Endothelial cell of umbilical vein (primary cell): Measurements from ENCODE around the gene POLG. TPM values are rescaled to one million over a fixed set of nuclear protein-coding genes. Genes with fewer than 3 reads are reported as not detected.

Experiments
- BruUV-seq: library from RNA; stranded (reverse); fragments of 400-500 nt; replicated peaks from 2 replicates; lab custom pipeline; 2021; lab: Mats Ljungman, UMichigan
- CTCF ChIA-PET: fragments of 300-600, 350-600 bp; sonication (Branson Sonifier 250); formaldehyde crosslinking; loops from one replicate; lab custom pipeline; 2021; ENCODE audit warnings: antibody characterized with exemption, inconsistent platforms; lab: Charles Lee
- POLR2A ChIA-PET: fragments of 300-600, 350-600 bp; sonication (Branson Sonifier 250); formaldehyde crosslinking; loops from one replicate; lab custom pipeline; 2021; ENCODE audit warnings: antibody characterized with exemption, inconsistent platforms; lab: Charles Lee
- DNase-seq: peaks from one replicate; pipeline ENCODE4 v3.0.0-alpha.2; 2011; ENCODE audit warnings: low read depth, low spot score
- FAIRE-seq: peaks from 2 replicates; lab custom pipeline; 2011; peaks lifted over from hg19 to GRCh38; lab: Jason Lieb, UNC
- H2AFZ ChIP-seq: 2 replicates; pipeline ENCODE4 v1.6.0; 2012; ENCODE audit warnings: low read depth, low read length, control low read depth, inconsistent platforms
- H3K27ac ChIP-seq: 2 replicates; pipeline ENCODE4 v1.5.1; 2011; ENCODE audit warnings: low read depth, mild to moderate bottlenecking, control low read depth, low read length, moderate library complexity; ENCODE audit not compliant: insufficient read depth
- H3K27me3 ChIP-seq, 2 experiments: 2 replicates each; pipeline versions ENCODE4 v1.6.0 to v1.6.1; 2011; ENCODE audit warnings: low read length in 2 of 2, mixed read lengths in 1 of 2; ENCODE audit not compliant: control insufficient read depth in 2 of 2, insufficient read depth in 2 of 2
- H3K36me3 ChIP-seq, 2 experiments: 2 replicates in 1 of 2; 3 replicates in 1 of 2; pipeline ENCODE4 v1.5.1; 2011; ENCODE audit warnings: low read length in 2 of 2, mild to moderate bottlenecking in 1 of 2, moderate library complexity in 1 of 2; ENCODE audit not compliant: control insufficient read depth in 2 of 2, insufficient read depth in 2 of 2; ENCODE audit errors: extremely low read depth in 1 of 2
- H3K4me1 ChIP-seq: 3 replicates; pipeline ENCODE4 v1.5.1; 2011; ENCODE audit warnings: mild to moderate bottlenecking, low read length; ENCODE audit not compliant: control insufficient read depth, insufficient read depth; ENCODE audit errors: extremely low read depth
- H3K4me2 ChIP-seq: 2 replicates; pipeline ENCODE4 v1.6.1; 2011; ENCODE audit warnings: low read length, control low read depth, mixed read lengths; ENCODE audit not compliant: insufficient read depth
- H3K4me3 ChIP-seq, 3 experiments: fragments of 200-600 bp in 1 of 3; sonication (generic), shearing (Covaris generic) in 1 of 3; replicated peaks in 1 of 3; 2 replicates each; pipeline ENCODE4 v1.5.1; 2011 to 2016; ENCODE audit warnings: control low read depth in 3 of 3, low read length in 3 of 3, mild to moderate bottlenecking in 2 of 3, inconsistent platforms in 1 of 3, low read depth in 1 of 3, moderate library complexity in 1 of 3; ENCODE audit not compliant: insufficient read depth in 1 of 3
- H3K79me2 ChIP-seq: 2 replicates; pipeline ENCODE4 v1.6.0; 2012; ENCODE audit warnings: low read length, inconsistent platforms; ENCODE audit not compliant: control insufficient read depth, insufficient read depth
- H3K9ac ChIP-seq: replicated peaks from 2 replicates; pipeline ENCODE3; 2011; ENCODE audit warnings: low read length, control low read depth; ENCODE audit not compliant: insufficient read depth; ENCODE audit errors: extremely low read depth
- H3K9me1 ChIP-seq: replicated peaks from 3 replicates; pipeline ENCODE4 v1.6.0; 2011; ENCODE audit warnings: mild to moderate bottlenecking, low read length; ENCODE audit not compliant: control insufficient read depth, insufficient read depth; ENCODE audit errors: extremely low read depth
- H3K9me3 ChIP-seq: replicated peaks from 2 replicates; pipeline ENCODE4 v1.5.1; 2012; ENCODE audit warnings: low read length, inconsistent platforms; ENCODE audit not compliant: control insufficient read depth, insufficient read depth
- H4K20me1 ChIP-seq: replicated peaks from 2 replicates; pipeline ENCODE3; 2011; ENCODE audit warnings: mild to moderate bottlenecking, low read length; ENCODE audit not compliant: control insufficient read depth, insufficient read depth; ENCODE audit errors: extremely low read depth
- CTCF ChIP-seq, 2 donors: IDR thresholded peaks; 1 replicate in 1 of 2; 2 replicates in 1 of 2; pipeline ENCODE4 v1.5.1; 2011; ENCODE audit warnings: low read length in 2 of 2, mild to moderate bottlenecking in 2 of 2, moderate library complexity in 2 of 2, control low read depth in 1 of 2, inconsistent platforms in 1 of 2, low read depth in 1 of 2; ENCODE audit not compliant: insufficient read depth in 1 of 2; ENCODE audit errors: extremely low read depth in 1 of 2
- EZH2 ChIP-seq: IDR thresholded peaks from 2 replicates; pipeline ENCODE4 v1.6.1; 2012; ENCODE audit warnings: borderline replicate concordance, low read depth, mild to moderate bottlenecking, moderate library complexity, low read length, inconsistent platforms; ENCODE audit not compliant: severe bottlenecking
- FOS ChIP-seq: IDR thresholded peaks from 2 replicates; pipeline ENCODE4 v1.6.1; 2011; ENCODE audit warnings: mild to moderate bottlenecking, low read length, moderate library complexity, borderline replicate concordance; ENCODE audit not compliant: insufficient read depth
- GATA2 ChIP-seq: IDR thresholded peaks from 2 replicates; pipeline ENCODE4 v1.7.0; 2011; ENCODE audit warnings: low read depth, mild to moderate bottlenecking, moderate library complexity, mixed read lengths, low read length; ENCODE audit not compliant: insufficient read length, insufficient read depth
- JUN ChIP-seq: IDR thresholded peaks from 2 replicates; pipeline ENCODE4 v1.6.1; 2011; ENCODE audit warnings: borderline replicate concordance, low read depth; ENCODE audit not compliant: insufficient read length, insufficient read depth
- MAX ChIP-seq: IDR thresholded peaks from 2 replicates; pipeline ENCODE4 v1.6.1; 2011; ENCODE audit not compliant: insufficient read depth, insufficient read length
- MYC ChIP-seq: IDR thresholded peaks from one replicate; pipeline ENCODE4 v1.6.1; 2011; ENCODE audit warnings: mild to moderate bottlenecking, low read depth, low read length
- POLR2A ChIP-seq: IDR thresholded peaks from 2 replicates; pipeline ENCODE4 v1.6.1; 2012; ENCODE audit warnings: low read depth, mild to moderate bottlenecking, control low read depth, low read length
- POLR2AphosphoS5 ChIP-seq: IDR thresholded peaks from 2 replicates; pipeline ENCODE4 v1.6.1; 2012; ENCODE audit warnings: low read depth, mild to moderate bottlenecking, control low read depth, low read length, moderate library complexity; ENCODE audit not compliant: insufficient read depth
- dilution Hi-C: fragments of 300-500 bp; cut with MboI; formaldehyde crosslinking; loops from one replicate; pipeline ENCODE4 v1.15.0; 2019; ENCODE audit warnings: low sequenced_read_pairs; ENCODE audit not compliant: extremely low pct_ligation_motif_present
- intact Hi-C: fragments of 100-400 bp; cut with micrococcal nuclease; formaldehyde crosslinking; loops from one replicate; pipeline ENCODE4 v1.10.0; 2022
- polyA plus RNA-seq, 4 experiments: library from polyadenylated mRNA; depleted of rRNA in 3 of 4; stranded (reverse) in 3 of 4; unstranded in 1 of 4; fragments of >200 nt; gene quantifications; 2 replicates each; pipeline versions ENCODE4 v1.2.1 to v1.2.3, GENCODE V29; 2011 to 2012; ENCODE audit warnings: missing spikeins in 1 of 4
- total RNA-seq: library from RNA; stranded (reverse); gene quantifications from 2 replicates; pipeline ENCODE4 v1.2.3, GENCODE V29; 2021

POLG gene
- total and polyA plus RNA-seq, 2 donors (not counting 3 experiments of a cell fraction or from before 2014, with no cell fraction given) = 36.6 to 77.7 TPM

GRCh38 chr15:89379818-89380217, 45.2 kb upstream of the POLG start:
- H3K9me3 ChIP-seq = no peaks in the 10 kb centered on the region
- no peak overlapping the region for H3K9ac ChIP-seq
- dilution Hi-C loops = no loop called here
- TF ChIP-seq JUN = no peak
- TF ChIP-seq POLR2AphosphoS5 = no peak
- TF ChIP-seq GATA2 = no peak
- no peak for TF ChIP-seq POLR2A
- no peak for TF ChIP-seq FOS
- no peak for TF ChIP-seq EZH2
- no peak for TF ChIP-seq MYC
- TF ChIP-seq MAX = no peak
- TF ChIP-seq CTCF (IDR thresholded peaks at IDR 0.05; ENCODE audit: extremely low read depth in 1 of 2, insufficient read depth in 1 of 2, low read depth in 1 of 2, low read length in 2 of 2) = no peak
- H3K79me2 ChIP-seq = no peaks in the 10 kb centered on the region
- FAIRE-seq (no peak), DNase-seq (no peak)
- no peaks in the 10 kb centered on the region for H3K36me3 ChIP-seq
- intact Hi-C loops = no loop called here
- BruUV-seq = no TSS peak
- H3K9me1 ChIP-seq = no peaks in the 10 kb centered on the region
- no peaks in the 10 kb centered on the region for H4K20me1 ChIP-seq
- H3K27me3 ChIP-seq = peaks cover 85 to 89% of the 10 kb centered on the region in 2 experiments
- no peak overlapping the region for H3K27ac ChIP-seq
- H2AFZ ChIP-seq = no peak overlapping the region
- POLR2A ChIA-PET = no interaction called here
- CTCF ChIA-PET = interaction anchor here (1.0 to 6.0 kb wide), 3 partner anchors 21 to 173 kb away, joined by 3 to 70 read pairs (median 4); no protein-coding TSS in a partner anchor
- H3K4me2 ChIP-seq = no peak overlapping the region
- no peak overlapping the region for H3K4me3 ChIP-seq
- peaks cover 4% of the 10 kb centered on the region for H3K4me1 ChIP-seq
